ENCODE results near the gene FGB.

DNA sequence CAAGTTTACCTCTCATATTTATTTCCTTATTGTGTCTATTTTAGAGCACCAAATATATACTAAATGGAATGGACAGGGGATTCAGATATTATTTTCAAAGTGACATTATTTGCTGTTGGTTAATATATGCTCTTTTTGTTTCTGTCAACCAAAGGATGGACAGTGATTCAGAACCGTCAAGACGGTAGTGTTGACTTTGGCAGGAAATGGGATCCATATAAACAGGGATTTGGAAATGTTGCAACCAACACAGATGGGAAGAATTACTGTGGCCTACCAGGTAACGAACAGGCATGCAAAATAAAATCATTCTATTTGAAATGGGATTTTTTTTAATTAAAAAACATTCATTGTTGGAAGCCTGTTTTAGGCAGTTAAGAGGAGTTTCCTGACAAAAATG lies 6.2 kb downstream of the FGB start:
- TF ChIP-seq, protein P1, sequence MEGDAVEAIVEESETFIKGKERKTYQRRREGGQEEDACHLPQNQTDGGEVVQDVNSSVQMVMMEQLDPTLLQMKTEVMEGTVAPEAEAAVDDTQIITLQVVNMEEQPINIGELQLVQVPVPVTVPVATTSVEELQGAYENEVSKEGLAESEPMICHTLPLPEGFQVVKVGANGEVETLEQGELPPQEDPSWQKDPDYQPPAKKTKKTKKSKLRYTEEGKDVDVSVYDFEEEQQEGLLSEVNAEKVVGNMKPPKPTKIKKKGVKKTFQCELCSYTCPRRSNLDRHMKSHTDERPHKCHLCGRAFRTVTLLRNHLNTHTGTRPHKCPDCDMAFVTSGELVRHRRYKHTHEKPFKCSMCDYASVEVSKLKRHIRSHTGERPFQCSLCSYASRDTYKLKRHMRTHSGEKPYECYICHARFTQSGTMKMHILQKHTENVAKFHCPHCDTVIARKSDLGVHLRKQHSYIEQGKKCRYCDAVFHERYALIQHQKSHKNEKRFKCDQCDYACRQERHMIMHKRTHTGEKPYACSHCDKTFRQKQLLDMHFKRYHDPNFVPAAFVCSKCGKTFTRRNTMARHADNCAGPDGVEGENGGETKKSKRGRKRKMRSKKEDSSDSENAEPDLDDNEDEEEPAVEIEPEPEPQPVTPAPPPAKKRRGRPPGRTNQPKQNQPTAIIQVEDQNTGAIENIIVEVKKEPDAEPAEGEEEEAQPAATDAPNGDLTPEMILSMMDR (IDR thresholded peaks at IDR 0.05), result no peak
- no peak for TF ChIP-seq POLR2A (IDR thresholded peaks at IDR 0.05)
